HCT116 (cell line): Measurements from ENCODE around the gene KCNC1. TPM values are rescaled to one million over a fixed set of nuclear protein-coding genes. Genes with fewer than 3 reads are reported as not detected.

ENCODE experiments used
- ATAC-seq: fragments of 200-7000 bp; cut with Tn5 transposase; 2 replicates; pipeline ENCODE4 v1.9.1; 2020; ENCODE audit warnings: mild to moderate bottlenecking, moderate library complexity
- BruUV-seq: library from RNA; stranded (reverse); fragments of 400-500 nt; replicated peaks from 2 replicates; lab custom pipeline; 2021; lab: Mats Ljungman, UMichigan
- CTCF ChIA-PET: fragments of 300-600 bp; sonication (Branson Sonifier 250); formaldehyde crosslinking; loops from one replicate; lab custom pipeline; 2021; ENCODE audit warnings: antibody characterized with exemption; lab: Charles Lee
- POLR2A ChIA-PET: fragments of 300-600, 350-600 bp; sonication (Branson Sonifier 250); formaldehyde crosslinking; loops from one replicate; lab custom pipeline; 2021; ENCODE audit warnings: antibody characterized with exemption; lab: Charles Lee
- RAD21 ChIA-PET, 2 experiments: fragments of 300-600 bp; sonication (Branson Sonifier 250); formaldehyde crosslinking; loops; one replicate each; lab custom pipeline; 2023; ENCODE audit warnings: low total read pairs in 2 of 2; ENCODE audit not compliant: uncharacterized antibody in 2 of 2, unreplicated experiment in 2 of 2, low non-redundant PET in 1 of 2; lab: Charles Lee
- DNase-seq: peaks from one replicate; pipeline ENCODE4 v3.0.0-alpha.2; 2010; ENCODE audit warnings: low read depth, low spot score
- H2AFZ ChIP-seq: fragments of 200-600 bp; shearing (Covaris generic), sonication (generic); 2 replicates; pipeline ENCODE4 v1.6.1; 2017; ENCODE audit warnings: low read depth, mixed run types, mixed read lengths, antibody characterized with exemption, low read length; ENCODE audit not compliant: poor library complexity, severe bottlenecking
- H3K27ac ChIP-seq: 2 replicates; pipeline ENCODE4 v1.5.1; 2012; ENCODE audit warnings: low read depth, low read length
- H3K27me3 ChIP-seq: fragments of 200-600 bp; sonication (generic); 2 replicates; pipeline ENCODE4 v1.6.1; 2016; ENCODE audit warnings: mixed run types, low read length, mixed read lengths; ENCODE audit not compliant: insufficient read depth
- H3K36me3 ChIP-seq, 2 experiments: fragments of 200-500 bp in 1 of 2; fragments of 200-600 bp in 1 of 2; sonication (Bioruptor generic) in 1 of 2; sonication (generic) in 1 of 2; 2 replicates each; pipeline versions ENCODE4 v1.5.1 to v1.6.1; 2014 to 2016; ENCODE audit warnings: low read length in 2 of 2, inconsistent platforms in 1 of 2, mixed read lengths in 1 of 2, mixed run types in 1 of 2; ENCODE audit not compliant: insufficient read depth in 2 of 2, control insufficient read depth in 1 of 2
- H3K4me1 ChIP-seq, 2 experiments: fragments of 200-600 bp in 1 of 2; sonication (generic) in 1 of 2; 2 replicates each; pipeline versions ENCODE4 v1.5.1 to v1.6.1; 2012 to 2017; ENCODE audit warnings: low read length in 2 of 2, inconsistent platforms in 1 of 2, mild to moderate bottlenecking in 1 of 2, mixed read lengths in 1 of 2, mixed run types in 1 of 2, moderate library complexity in 1 of 2; ENCODE audit not compliant: insufficient read depth in 2 of 2, control insufficient read depth in 1 of 2
- H3K4me2 ChIP-seq: fragments of 200-600 bp; sonication (generic); 2 replicates; pipeline ENCODE4 v1.6.1; 2017; ENCODE audit warnings: mixed run types, low read length, mixed read lengths
- H3K4me3 ChIP-seq, 2 experiments: fragments of 200-600 bp in 1 of 2; sonication (generic) in 1 of 2; replicated peaks in 1 of 2; 2 replicates each; pipeline ENCODE4 v1.5.1; 2011 to 2016; ENCODE audit warnings: low read length in 2 of 2, control low read depth in 1 of 2, low read depth in 1 of 2, mild to moderate bottlenecking in 1 of 2, mixed read lengths in 1 of 2, mixed run types in 1 of 2
- H3K79me2 ChIP-seq: fragments of 200-600 bp; sonication (generic); 2 replicates; pipeline ENCODE4 v1.6.1; 2017; ENCODE audit warnings: mild to moderate bottlenecking, mixed run types, low read length, moderate library complexity, mixed read lengths; ENCODE audit not compliant: insufficient read depth
- H3K9ac ChIP-seq: fragments of 200-600 bp; sonication (generic); 2 replicates; pipeline ENCODE4 v1.6.1; 2016; ENCODE audit warnings: low read length, mixed read lengths
- H3K9me2 ChIP-seq: fragments of 200-600 bp; sonication (generic), shearing (Covaris generic); 2 replicates; pipeline ENCODE4 v1.6.1; 2017; ENCODE audit warnings: mixed run types, mild to moderate bottlenecking, moderate library complexity; ENCODE audit not compliant: insufficient read depth
- H3K9me3 ChIP-seq, 2 experiments: fragments of 200-500 bp in 1 of 2; fragments of 200-600 bp in 1 of 2; sonication (Bioruptor generic) in 1 of 2; sonication (generic) in 1 of 2; 2 replicates each; pipeline ENCODE4 v1.6.1; 2014 to 2017; ENCODE audit warnings: low read length in 2 of 2, mixed read lengths in 2 of 2, inconsistent platforms in 1 of 2, low read depth in 1 of 2, mild to moderate bottlenecking in 1 of 2, mixed run types in 1 of 2, moderate library complexity in 1 of 2; ENCODE audit not compliant: control insufficient read depth in 1 of 2, insufficient read depth in 1 of 2
- H4K20me1 ChIP-seq: fragments of 200-600 bp; sonication (generic), shearing (Covaris generic); 2 replicates; pipeline ENCODE4 v1.6.1; 2017; ENCODE audit warnings: mixed run types, mild to moderate bottlenecking, moderate library complexity; ENCODE audit not compliant: insufficient read depth
- CBX3 ChIP-seq: IDR thresholded peaks from 2 replicates; pipeline ENCODE4 v1.6.1; 2012; ENCODE audit warnings: low read depth
- CEBPB ChIP-seq: IDR thresholded peaks from 2 replicates; pipeline ENCODE4 v1.6.1; 2012; ENCODE audit warnings: low read depth
- CTCF ChIP-seq, 3 experiments: fragments of 200-600 bp in 1 of 3; sonication (generic) in 1 of 3; IDR thresholded peaks in 2 of 3; conservative IDR thresholded peaks in 1 of 3; 2 replicates each; pipeline ENCODE4 v1.5.1; 2012 to 2017; ENCODE audit warnings: low read depth in 2 of 3, low read length in 2 of 3, antibody characterized with exemption in 1 of 3, borderline replicate concordance in 1 of 3, control low read depth in 1 of 3, mild to moderate bottlenecking in 1 of 3, mixed read lengths in 1 of 3, mixed run types in 1 of 3, moderate library complexity in 1 of 3; ENCODE audit not compliant: insufficient read depth in 1 of 3
- JUND ChIP-seq: IDR thresholded peaks from 2 replicates; pipeline ENCODE4 v1.6.1; 2012
- MAX ChIP-seq: IDR thresholded peaks from 2 replicates; pipeline ENCODE4 v1.6.1; 2012
- POLR2A ChIP-seq: IDR thresholded peaks from 2 replicates; pipeline ENCODE4 v1.7.0; 2011; ENCODE audit warnings: borderline replicate concordance; ENCODE audit not compliant: insufficient read depth, insufficient read length; ENCODE audit errors: extremely low read depth
- POLR2AphosphoS5 ChIP-seq: IDR thresholded peaks from 2 replicates; pipeline ENCODE4 v1.6.1; 2011; ENCODE audit warnings: mild to moderate bottlenecking, low read depth, low read length, moderate library complexity
- SIN3A ChIP-seq: IDR thresholded peaks from 2 replicates; pipeline ENCODE4 v1.6.1; 2012; ENCODE audit warnings: low read depth
- TCF7L2 ChIP-seq: IDR thresholded peaks from 2 replicates; pipeline ENCODE4 v1.7.0; 2011; ENCODE audit warnings: borderline replicate concordance, inconsistent platforms; ENCODE audit not compliant: insufficient read depth, insufficient read length; ENCODE audit errors: extremely low read depth
- ZNF274 ChIP-seq: fragments of 200-500 bp; sonication (Bioruptor generic); IDR thresholded peaks from 2 replicates; pipeline ENCODE4 v1.6.1; 2014; ENCODE audit warnings: mild to moderate bottlenecking, low read depth, low read length, inconsistent platforms
- intact Hi-C: fragments of 100-400 bp; cut with micrococcal nuclease; formaldehyde crosslinking; loops from 2 replicates; pipeline ENCODE4 v1.10.0; 2022
- total RNA-seq: library from RNA; stranded (reverse); gene quantifications from one replicate; pipeline ENCODE4 v1.2.1, GENCODE V29; 2021; ENCODE audit not compliant: unreplicated experiment

KCNC1 gene
- total RNA-seq, 1 experiment from 2014 or later = 0.12 TPM

GRCh38 chr11:17753153-17753552 lies 18.6 kb downstream of the KCNC1 start:
- BruUV-seq = no TSS peak
- intact Hi-C loops = no loop called here
- no peak for ATAC-seq
- no peak overlapping the region for H3K27ac ChIP-seq
- no peaks in the 10 kb centered on the region for H3K79me2 ChIP-seq
- RAD21 ChIA-PET = no interaction called here
- H3K27me3 ChIP-seq = peaks cover 20% of the 10 kb centered on the region; the same call in 1 of the 2 replicates
- TF ChIP-seq TCF7L2 (no peak), POLR2AphosphoS5 (no peak), JUND (no peak), SIN3A (no peak), CEBPB (no peak), CTCF (IDR thresholded peaks at IDR 0.05 in 2 of 3, conservative IDR thresholded peaks at IDR 0.05 in 1 of 3; ENCODE audit: borderline replicate concordance in 1 of 3, insufficient read depth in 1 of 3, low read depth in 2 of 3, low read length in 2 of 3) (no peak), ZNF274 (no peak), MAX (no peak), POLR2A (no peak), CBX3 (no peak)
- H4K20me1 ChIP-seq = no peaks in the 10 kb centered on the region
- H3K36me3 ChIP-seq = no peaks in the 10 kb centered on the region
- no peak for DNase-seq
- H2AFZ ChIP-seq = no peak overlapping the region
- no peak overlapping the region for H3K4me2 ChIP-seq
- no peaks in the 10 kb centered on the region for H3K9me3 ChIP-seq
- no peak overlapping the region for H3K4me3 ChIP-seq
- CTCF ChIA-PET = no interaction called here
- no peaks in the 10 kb centered on the region for H3K4me1 ChIP-seq
- POLR2A ChIA-PET = no interaction called here
- no peaks in the 10 kb centered on the region for H3K9me2 ChIP-seq
- H3K9ac ChIP-seq = no peak overlapping the region
